Fibroblast of skin of left quadriceps (primary cell): ENCODE data around the gene HTRA1.

Source experiments
- DNase-seq, 2 experiments: peaks; one replicate each; pipeline ENCODE4 v3.0.0-alpha.2; 2013; ENCODE audit warnings: low read depth in 2 of 2

HTRA1 gene

DNA sequence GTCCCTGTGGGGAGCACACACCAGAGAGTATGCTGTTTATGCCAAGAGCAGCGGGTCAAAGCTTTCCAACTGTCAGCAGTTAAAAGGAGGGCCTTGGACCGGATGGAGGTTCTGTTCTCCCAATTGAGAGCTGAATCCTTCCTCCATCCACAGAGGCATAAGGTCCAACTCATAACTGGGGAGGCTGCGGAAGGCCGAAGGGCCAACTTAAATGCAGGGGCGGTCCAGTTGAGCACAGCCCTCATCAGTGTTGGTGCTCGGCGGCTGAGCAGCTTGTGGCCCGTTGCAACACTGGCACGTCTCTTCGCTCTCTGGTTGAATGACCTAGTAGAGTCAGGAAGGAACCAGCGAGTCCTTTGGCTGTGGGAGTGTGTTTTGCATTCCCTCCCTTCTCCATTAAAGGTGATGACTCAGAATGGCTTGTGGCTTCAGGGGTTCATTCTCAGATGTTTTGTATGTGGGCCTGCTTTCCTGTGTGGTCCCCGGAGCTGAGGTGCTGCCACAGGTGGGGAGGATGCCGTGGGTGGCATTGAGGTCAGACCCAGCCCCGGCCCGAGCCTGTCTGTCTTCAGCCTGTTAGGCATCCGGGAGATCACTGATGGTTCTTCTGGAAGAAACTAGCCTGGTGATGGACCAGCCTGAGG is 54.4 kb downstream of the HTRA1 start:
- no peak for DNase-seq

DNA sequence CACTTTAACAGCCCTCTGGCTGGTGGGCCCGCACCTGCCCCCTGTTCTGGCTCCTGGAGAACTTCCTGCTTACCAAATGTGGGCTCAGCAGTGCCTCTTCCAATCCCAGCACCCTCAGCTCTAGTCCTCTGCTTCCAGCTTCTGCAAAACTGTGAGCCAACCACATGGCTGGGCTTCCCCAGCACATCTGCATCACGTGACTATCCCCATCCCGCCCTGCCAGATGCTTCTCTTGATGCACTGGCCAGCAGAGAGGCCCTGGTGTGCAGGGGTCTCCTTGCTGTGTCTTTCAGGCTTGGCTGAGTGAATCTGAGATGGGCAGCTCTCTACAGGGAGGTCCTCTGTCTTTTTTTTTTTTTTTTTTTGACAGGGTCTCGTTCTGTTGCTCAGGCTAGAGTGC is 55.4 kb downstream of the HTRA1 start:
- no peak for DNase-seq

GRCh38 chr10:122519144-122519543 is 57.8 kb downstream of the HTRA1 start:
- DNase-seq = no peak

- DNase-seq = no peak
Observed at GRCh38 chr10:122519873-122520272, 58.5 kb downstream of the HTRA1 start.

GRCh38 chr10:122521011-122521410 is 59.7 kb downstream of the HTRA1 start:
- DNase-seq = no peak

DNA sequence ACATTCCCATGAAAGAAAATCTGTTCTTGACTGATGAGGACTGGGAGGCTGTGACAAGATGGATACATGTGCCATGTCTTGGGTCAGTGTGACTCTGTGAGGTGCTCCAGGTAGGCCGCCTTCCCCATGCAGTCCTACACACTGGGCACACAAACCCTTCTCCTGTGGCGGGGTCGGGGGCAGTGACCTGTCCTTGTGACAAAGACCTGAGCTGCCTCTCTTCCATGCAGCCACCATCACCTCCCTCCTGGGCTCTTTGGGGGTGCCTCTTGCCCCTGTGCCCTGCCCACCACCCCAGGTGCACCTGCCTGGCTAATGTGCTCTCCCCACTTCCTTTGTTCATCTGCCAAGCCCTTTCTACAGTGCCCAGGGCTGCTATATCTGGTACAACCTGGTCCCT is 63.5 kb downstream of the HTRA1 start:
- DNase-seq = no peak

GRCh38 chr10:122525788-122526187 is 64.4 kb downstream of the HTRA1 start:
- no peak for DNase-seq

GRCh38 chr10:122526892-122527291 is 65.5 kb downstream of the HTRA1 start:
- DNase-seq = no peak

- DNase-seq = no peak
Observed at GRCh38 chr10:122530177-122530576, 68.8 kb downstream of the HTRA1 start.

GRCh38 chr10:122531261-122531660 is 69.9 kb downstream of the HTRA1 start:
- DNase-seq = no peak

GRCh38 chr10:122531939-122532338 is 70.6 kb downstream of the HTRA1 start:
- DNase-seq = no peak

GRCh38 chr10:122532601-122533296 is 71.4 kb downstream of the HTRA1 start:
- no peak for DNase-seq

DNA sequence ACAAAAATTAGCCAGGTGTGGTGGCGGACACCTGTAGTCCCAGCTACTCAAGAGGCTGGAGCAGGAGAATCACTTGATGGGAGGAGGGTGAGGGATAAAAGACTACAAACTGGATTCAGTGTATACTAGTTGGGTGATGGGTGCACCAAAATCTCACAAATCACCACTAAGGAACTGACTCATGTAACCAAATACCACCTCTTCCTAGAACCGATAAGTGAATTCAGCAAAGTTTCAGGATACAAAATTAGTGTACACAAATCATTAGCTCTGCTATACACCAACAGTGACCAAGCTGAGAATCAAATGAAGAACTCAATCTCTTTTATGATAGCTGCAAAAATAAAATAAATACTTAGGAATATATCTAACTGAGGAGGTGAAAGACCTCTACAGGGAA is 76.2 kb downstream of the HTRA1 start:
- no peak for DNase-seq

DNA sequence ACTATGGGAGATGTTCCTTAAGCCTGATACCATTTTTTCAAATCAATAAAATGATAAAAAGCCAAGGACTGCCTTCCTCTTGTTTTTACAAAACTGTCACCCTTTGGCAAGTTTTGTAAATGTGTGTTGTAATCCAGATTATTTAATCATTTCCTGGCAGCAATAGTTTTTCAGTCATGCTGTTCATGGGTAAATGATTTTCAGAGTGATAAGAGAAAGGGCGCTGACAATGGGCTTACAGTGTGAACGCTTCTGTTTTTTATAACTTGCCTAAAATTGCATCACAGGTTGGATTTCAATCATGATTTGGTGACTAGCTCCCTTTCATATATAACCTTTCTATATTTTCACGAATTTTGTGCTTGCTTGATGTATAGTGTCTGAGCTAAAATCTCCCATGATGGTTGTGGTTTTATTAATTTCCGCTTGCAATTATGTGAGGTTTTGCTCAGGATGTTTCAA is 80.2 kb downstream of the HTRA1 start:
- no peak for DNase-seq

DNA sequence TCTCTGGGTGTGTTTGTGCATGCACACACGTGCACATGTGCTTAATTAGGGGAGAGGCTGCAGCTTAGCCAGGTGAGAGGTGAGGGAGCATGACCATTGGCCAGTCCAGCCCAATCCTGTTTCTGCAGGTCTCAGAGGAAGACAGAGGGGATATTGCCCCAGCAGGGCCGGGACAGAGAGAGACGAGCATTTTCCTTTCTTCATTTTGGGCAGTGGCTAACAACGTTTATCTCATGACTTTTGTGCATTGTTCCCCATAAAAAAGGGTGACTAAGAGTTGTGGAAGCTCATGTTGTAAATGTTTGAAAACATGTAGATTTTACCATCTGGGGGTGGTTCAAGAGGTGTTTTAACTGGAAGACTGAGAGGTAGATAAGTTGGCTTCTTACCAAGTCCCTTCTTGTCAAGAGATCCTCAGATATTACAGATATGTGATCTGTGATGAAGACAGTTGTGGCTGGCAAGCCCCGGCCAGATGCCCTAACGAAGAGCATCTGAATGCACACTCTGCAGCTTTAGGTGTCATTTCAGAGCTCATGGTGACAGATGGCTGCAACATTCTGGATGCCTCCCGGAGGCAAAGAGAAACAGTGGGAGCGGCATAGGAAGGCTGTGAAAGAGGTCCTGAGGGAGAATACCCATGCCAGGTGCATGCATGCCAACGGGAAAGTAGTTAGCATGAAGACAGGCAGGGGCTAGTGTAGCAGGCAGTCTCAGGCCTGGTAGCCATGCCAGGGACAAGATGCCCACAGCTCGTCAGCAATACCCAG is 82.5 kb downstream of the HTRA1 start:
- no peak for DNase-seq

- DNase-seq = no peak
Observed at GRCh38 chr10:122544493-122544892, 83.1 kb downstream of the HTRA1 start.

DNA sequence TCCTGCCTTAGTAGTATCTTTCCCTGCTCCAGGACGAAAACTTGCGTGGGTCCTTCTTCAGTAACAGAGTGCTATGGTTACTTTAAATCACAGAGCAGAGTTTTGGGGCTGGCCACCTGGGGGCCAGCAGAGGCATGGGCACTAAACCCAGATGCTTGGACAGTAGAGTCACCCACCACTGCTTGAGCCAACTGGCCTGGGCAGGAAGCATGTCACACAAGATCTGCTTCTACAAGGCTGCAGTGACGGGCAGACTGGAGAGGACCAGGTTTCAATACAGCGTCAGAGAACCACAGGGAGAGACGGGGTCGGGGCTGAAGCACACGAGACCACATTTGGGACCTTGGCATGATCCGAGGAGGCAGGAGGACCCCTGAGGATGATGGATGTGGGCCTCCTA is 84.9 kb downstream of the HTRA1 start:
- DNase-seq = no peak

GRCh38 chr10:122548407-122549085 is 87.2 kb downstream of the HTRA1 start:
- no peak for DNase-seq

- peak in 1 of 2 experiments; percentile 10 for DNase-seq
Observed at GRCh38 chr10:122549636-122550035, 88.3 kb downstream of the HTRA1 start.

- no peak for DNase-seq
Observed at GRCh38 chr10:122550427-122550826, 89.1 kb downstream of the HTRA1 start.

DNA sequence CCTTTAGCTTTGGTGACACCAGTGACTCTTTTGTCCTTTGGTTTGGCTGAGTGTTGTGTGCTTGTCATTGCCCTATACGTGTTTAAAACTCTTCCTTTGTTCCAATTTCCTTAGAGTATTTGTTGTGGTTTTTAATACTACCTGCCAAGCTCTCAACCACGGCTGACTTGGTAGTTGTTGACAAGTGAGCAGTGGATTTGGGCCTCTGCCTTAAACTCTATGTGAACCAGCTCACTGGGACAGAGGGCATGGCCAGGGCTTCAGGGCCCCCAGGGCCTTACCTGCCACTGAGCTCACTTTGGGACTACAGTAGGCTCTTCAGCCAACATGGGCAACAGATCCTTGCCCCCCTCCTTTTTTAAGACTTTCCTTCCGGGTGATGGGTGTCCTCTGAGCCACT is 89.6 kb downstream of the HTRA1 start:
- DNase-seq = no peak

GRCh38 chr10:122551450-122551849 is 90.1 kb downstream of the HTRA1 start:
- no peak for DNase-seq
